Measurements from ENCODE around the gene FCRL1. TPM values are rescaled to one million over a fixed set of nuclear protein-coding genes. Genes with fewer than 3 reads are reported as not detected.

FCRL1 gene
- total RNA-seq, 2 experiments from 2014 or later = 62.8 to 72.6 TPM

DNA sequence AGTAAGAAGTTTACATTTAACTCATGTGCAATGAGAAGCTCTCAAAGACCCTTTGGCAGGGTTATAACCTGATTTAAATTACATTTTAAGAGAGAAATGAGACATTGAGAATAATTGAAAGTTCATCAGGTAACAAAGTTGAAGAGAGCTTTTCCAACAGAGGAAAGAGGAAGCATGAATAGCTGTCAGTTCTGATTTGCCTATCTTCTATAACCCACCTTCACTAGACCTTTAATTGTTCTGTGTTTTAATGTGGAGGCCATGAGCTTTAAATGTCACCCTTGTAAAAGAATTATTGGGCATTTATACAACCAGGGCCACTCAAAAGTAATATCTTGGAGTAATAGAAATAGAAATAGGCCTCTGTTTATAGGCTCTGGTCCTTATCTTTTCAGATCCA is 9.3 kb upstream of the FCRL1 start:
- intact Hi-C loops (cut with micrococcal nuclease; ENCODE audit: unreplicated experiment) = no loop called here
- Histone ChIP-seq H2AFZ (ENCODE audit: low read length) (peak overlapping the region; percentile 82; the same call in 1 of the 2 replicates), H3K4me2 (ENCODE audit: low read length) (peak overlapping the region; percentile 43), H3K79me2 (ENCODE audit: insufficient read depth, low read depth, low read length) (no peaks in the 10 kb centered on the region), H3K4me1 (ENCODE audit: insufficient read depth, low read length, poor library complexity, severe bottlenecking) (peaks cover 42% of the 10 kb centered on the region), H4K20me1 (ENCODE audit: insufficient read depth, low read length) (no peaks in the 10 kb centered on the region), H3K36me3 (ENCODE audit: insufficient read depth, low read length) (no peaks in the 10 kb centered on the region), H3K4me3 (ENCODE audit: low read depth, low read length, poor library complexity, severe bottlenecking) (no peak overlapping the region), H3K27ac (ENCODE audit: low read depth, low read length, poor library complexity, severe bottlenecking) (no peak overlapping the region), H3K9me3 (ENCODE audit: low read length) (no peaks in the 10 kb centered on the region), H3K9me2 (ENCODE audit: insufficient read depth, low read length) (no peaks in the 10 kb centered on the region)
- ChIA-PET POLR2A (interaction anchor here (0.7 to 3.7 kb wide), 14 partner anchors 8 to 260 kb away, joined by 3 to 20 read pairs (median 8); partner anchors contain the start of genes CD5L and FCRL1), CTCF (ENCODE audit: unreplicated experiment) (interaction anchor here (0.7 to 0.9 kb wide), 2 partner anchors 9 to 14 kb away, joined by 3 read pairs; partner anchors contain the start of gene FCRL1)
- no TSS peak for BruUV-seq (replicated peaks)
- TF ChIP-seq, protein P1, sequence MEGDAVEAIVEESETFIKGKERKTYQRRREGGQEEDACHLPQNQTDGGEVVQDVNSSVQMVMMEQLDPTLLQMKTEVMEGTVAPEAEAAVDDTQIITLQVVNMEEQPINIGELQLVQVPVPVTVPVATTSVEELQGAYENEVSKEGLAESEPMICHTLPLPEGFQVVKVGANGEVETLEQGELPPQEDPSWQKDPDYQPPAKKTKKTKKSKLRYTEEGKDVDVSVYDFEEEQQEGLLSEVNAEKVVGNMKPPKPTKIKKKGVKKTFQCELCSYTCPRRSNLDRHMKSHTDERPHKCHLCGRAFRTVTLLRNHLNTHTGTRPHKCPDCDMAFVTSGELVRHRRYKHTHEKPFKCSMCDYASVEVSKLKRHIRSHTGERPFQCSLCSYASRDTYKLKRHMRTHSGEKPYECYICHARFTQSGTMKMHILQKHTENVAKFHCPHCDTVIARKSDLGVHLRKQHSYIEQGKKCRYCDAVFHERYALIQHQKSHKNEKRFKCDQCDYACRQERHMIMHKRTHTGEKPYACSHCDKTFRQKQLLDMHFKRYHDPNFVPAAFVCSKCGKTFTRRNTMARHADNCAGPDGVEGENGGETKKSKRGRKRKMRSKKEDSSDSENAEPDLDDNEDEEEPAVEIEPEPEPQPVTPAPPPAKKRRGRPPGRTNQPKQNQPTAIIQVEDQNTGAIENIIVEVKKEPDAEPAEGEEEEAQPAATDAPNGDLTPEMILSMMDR (conservative IDR thresholded peaks at IDR 0.05; ENCODE audit: low read length) = no peak
- TF ChIP-seq EZH2phosphoT487 (IDR thresholded peaks at IDR 0.05; ENCODE audit: borderline replicate concordance, low read depth, low read length) = no peak
- DNase-seq (ENCODE audit: low spot score) = peak; percentile 30

DNA sequence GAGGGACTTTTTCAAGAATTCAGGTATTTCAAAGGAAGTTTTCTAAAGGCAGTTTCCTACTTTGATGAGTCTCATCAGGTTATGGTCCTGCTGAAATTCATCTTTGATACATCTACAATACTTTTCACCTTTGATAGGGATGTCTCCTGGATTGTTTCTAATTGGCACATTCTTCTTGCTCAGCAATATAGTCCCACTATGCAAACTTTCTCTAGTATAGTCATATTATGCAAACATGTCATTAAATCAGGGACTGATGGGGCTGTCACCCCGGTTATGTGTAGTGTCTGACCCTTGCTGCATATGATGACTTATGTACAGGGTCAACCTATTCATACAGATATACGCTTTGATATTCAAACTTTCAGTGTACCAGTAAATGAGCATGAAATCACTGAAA is 379 bp upstream of the FCRL1 start:
- peak overlapping the region; percentile 69 for H3K4me3 ChIP-seq (ENCODE audit: low read depth, low read length, poor library complexity, severe bottlenecking)
- peaks cover 36% of the 10 kb centered on the region for H3K79me2 ChIP-seq (ENCODE audit: insufficient read depth, low read depth, low read length)
- H4K20me1 ChIP-seq (ENCODE audit: insufficient read depth, low read length) = no peaks in the 10 kb centered on the region
- H2AFZ ChIP-seq (ENCODE audit: low read length) = peak overlapping the region; percentile 66
- no peak for DNase-seq (ENCODE audit: low spot score)
- ChIA-PET CTCF (ENCODE audit: unreplicated experiment) (interaction anchor here (0.8 to 1.4 kb wide), 2 partner anchors 9 to 13 kb away, joined by 3 read pairs; no protein-coding TSS in a partner anchor), POLR2A (interaction anchor here (1.1 to 6.6 kb wide), 7 partner anchors 9 to 309 kb away, joined by 3 to 71 read pairs (median 6); partner anchors contain the start of genes CD5L and FCRL2)
- peak overlapping the region; percentile 85 for H3K27ac ChIP-seq (ENCODE audit: low read depth, low read length, poor library complexity, severe bottlenecking)
- no TSS peak for BruUV-seq (replicated peaks)
- TF ChIP-seq, protein P1 (conservative IDR thresholded peaks at IDR 0.05; ENCODE audit: low read length) = no peak
- TF ChIP-seq EZH2phosphoT487 (IDR thresholded peaks at IDR 0.05; ENCODE audit: borderline replicate concordance, low read depth, low read length) = no peak
- H3K4me2 ChIP-seq (ENCODE audit: low read length) = peak overlapping the region; percentile 83
- H3K36me3 ChIP-seq (ENCODE audit: insufficient read depth, low read length) = peaks cover 11% of the 10 kb centered on the region
- no peaks in the 10 kb centered on the region for H3K9me2 ChIP-seq (ENCODE audit: insufficient read depth, low read length)
- intact Hi-C loops (cut with micrococcal nuclease; ENCODE audit: unreplicated experiment) = no loop called here
- peaks cover 11% of the 10 kb centered on the region; the same call in 1 of the 2 replicates for H3K9me3 ChIP-seq (ENCODE audit: low read length)
- peaks cover 68% of the 10 kb centered on the region for H3K4me1 ChIP-seq (ENCODE audit: insufficient read depth, low read length, poor library complexity, severe bottlenecking)

- Histone ChIP-seq H2AFZ (ENCODE audit: low read length) (peak overlapping the region; percentile 66; the same call in 1 of the 2 replicates), H3K4me1 (ENCODE audit: insufficient read depth, low read length, poor library complexity, severe bottlenecking) (peaks cover 71% of the 10 kb centered on the region), H3K36me3 (ENCODE audit: insufficient read depth, low read length) (peaks cover 22% of the 10 kb centered on the region), H3K9me2 (ENCODE audit: insufficient read depth, low read length) (no peaks in the 10 kb centered on the region), H3K9me3 (ENCODE audit: low read length) (peaks cover 22% of the 10 kb centered on the region; the same call in 1 of the 2 replicates), H3K79me2 (ENCODE audit: insufficient read depth, low read depth, low read length) (peaks cover 47% of the 10 kb centered on the region), H4K20me1 (ENCODE audit: insufficient read depth, low read length) (no peaks in the 10 kb centered on the region), H3K4me2 (ENCODE audit: low read length) (peak overlapping the region; percentile 83), H3K4me3 (ENCODE audit: low read depth, low read length, poor library complexity, severe bottlenecking) (peak overlapping the region; percentile 69), H3K27ac (ENCODE audit: low read depth, low read length, poor library complexity, severe bottlenecking) (peak overlapping the region; percentile 85)
- TF ChIP-seq EZH2phosphoT487 (IDR thresholded peaks at IDR 0.05; ENCODE audit: borderline replicate concordance, low read depth, low read length) = no peak
- TF ChIP-seq, protein P1 (conservative IDR thresholded peaks at IDR 0.05; ENCODE audit: low read length) = no peak
- no TSS peak for BruUV-seq (replicated peaks)
- POLR2A ChIA-PET = interaction anchor here (0.7 to 6.6 kb wide), 11 partner anchors 11 to 308 kb away, joined by 3 to 71 read pairs (median 4); partner anchors contain the start of genes FCRL2 and FCRL5
- CTCF ChIA-PET (ENCODE audit: unreplicated experiment) = interaction anchor here (0.7 to 0.9 kb wide), 3 partner anchors 15 to 37 kb away, joined by 3 read pairs; no protein-coding TSS in a partner anchor
- peak; percentile 30 for DNase-seq (ENCODE audit: low spot score)
- intact Hi-C loops (cut with micrococcal nuclease; ENCODE audit: unreplicated experiment) = loop anchor here (1.0 to 2.0 kb wide), 2 partner anchors 13 to 30 kb away; no protein-coding TSS in a partner anchor
Observed at GRCh38 chr1:157819215-157819614, 705 bp downstream of the FCRL1 start.

All from OCI-LY7 (cell line).